Natural killer cell (primary cell): ENCODE results near the gene PMPCB. TPM values are rescaled to one million over a fixed set of nuclear protein-coding genes. Genes with fewer than 3 reads are reported as not detected.

ENCODE experiments used
- ATAC-seq, 3 donors: fragments of 150-1000 bp in 2 of 3; fragments of 200-7000 bp in 1 of 3; cut with Tn5 transposase; 1 replicate in 1 of 3; 2 replicates in 2 of 3; pipeline ENCODE4 v1.10.0; 2021; ENCODE audit warnings: mild to moderate bottlenecking in 2 of 3, moderate library complexity in 2 of 3
- DNase-seq, 2 donors: peaks; one replicate each; pipeline versions ENCODE4 v3.0.0 to v3.0.0-alpha.2; 2013 to 2021; ENCODE audit warnings: mixed read lengths in 1 of 2
- H3K27ac ChIP-seq: one replicate; pipeline ENCODE4 v1.5.1; 2013; ENCODE audit warnings: mild to moderate bottlenecking, low read length
- H3K27me3 ChIP-seq: one replicate; pipeline ENCODE4 v1.6.1; 2013; ENCODE audit warnings: low read length; ENCODE audit not compliant: control insufficient read depth, insufficient read depth
- H3K36me3 ChIP-seq: one replicate; pipeline ENCODE4 v1.6.1; 2013; ENCODE audit warnings: low read length; ENCODE audit not compliant: control insufficient read depth, insufficient read depth
- H3K4me1 ChIP-seq: one replicate; pipeline ENCODE4 v1.6.1; 2013; ENCODE audit warnings: low read length; ENCODE audit not compliant: control insufficient read depth, insufficient read depth
- H3K4me3 ChIP-seq: one replicate; pipeline ENCODE4 v1.5.1; 2013; ENCODE audit warnings: low read length
- H3K9me3 ChIP-seq: one replicate; pipeline ENCODE4 v1.6.1; 2013; ENCODE audit warnings: low read length; ENCODE audit not compliant: control insufficient read depth, insufficient read depth
- H3K27ac Mint-ChIP-seq, 2 donors: one replicate each; pipeline ENCODE4 v1.8.0; 2022; ENCODE audit warnings: mild to moderate bottlenecking in 2 of 2, mixed read lengths in 2 of 2, moderate library complexity in 1 of 2
- H3K27me3 Mint-ChIP-seq, 2 donors: one replicate each; pipeline ENCODE4 v1.8.0; 2022; ENCODE audit warnings: low read depth in 2 of 2, mixed read lengths in 2 of 2
- H3K36me3 Mint-ChIP-seq: one replicate; pipeline ENCODE4 v1.8.0; 2022; ENCODE audit warnings: mixed read lengths
- H3K4me1 Mint-ChIP-seq, 2 donors: one replicate each; pipeline ENCODE4 v1.8.0; 2022; ENCODE audit warnings: mixed read lengths in 2 of 2
- H3K4me3 Mint-ChIP-seq: one replicate; pipeline ENCODE4 v1.8.0; 2022; ENCODE audit warnings: mild to moderate bottlenecking, moderate library complexity, mixed read lengths
- H3K9me3 Mint-ChIP-seq, 2 donors: one replicate each; pipeline ENCODE4 v1.8.0; 2022; ENCODE audit warnings: mixed read lengths in 2 of 2
- CTCF ChIP-seq: fragments of 200-600 bp; IDR thresholded peaks from one replicate; pipeline ENCODE4 v1.8.0; 2022; ENCODE audit warnings: antibody characterized with exemption
- WGBS: methylation state at CpG from one replicate; pipeline ENCODE4 v1.1.7; 2013; ENCODE audit warnings: missing lambda C conversion rate; ENCODE audit not compliant: insufficient coverage; 5-methylcytosine and 5-hydroxymethylcytosine counted together
- intact Hi-C: fragments of 100-400 bp; cut with micrococcal nuclease; formaldehyde crosslinking; loops from one replicate; pipeline ENCODE4 v1.14.2; 2022
- total RNA-seq, 4 donors: library from RNA; stranded (reverse); fragments of 120-200 nt in 1 of 4; gene quantifications; one replicate each; pipeline versions ENCODE4 v1.2.3 to v1.2.4, GENCODE V29; 2013 to 2022

PMPCB gene
- total RNA-seq, 3 donors from 2014 or later (not counting 1 experiment from before 2014, with no cell fraction given): 65.4 to 77.9 (median 75.9) TPM

GRCh38 chr7:103292122-103292521 lies 5.1 kb upstream of the PMPCB start:
- H3K27me3 ChIP-seq: peaks cover 8% of the 10 kb centered on the region
- no peaks in the 10 kb centered on the region for H3K36me3 Mint-ChIP-seq
- ATAC-seq (no peak), DNase-seq (no peak)
- intact Hi-C loops: no loop called here
- H3K27ac Mint-ChIP-seq: no peak overlapping the region
- no peak for TF ChIP-seq CTCF
- H3K9me3 ChIP-seq: no peaks in the 10 kb centered on the region
- peaks cover 4% of the 10 kb centered on the region in 2 donors for H3K4me1 Mint-ChIP-seq
- H3K4me3 Mint-ChIP-seq: no peak overlapping the region
- no peak overlapping the region for H3K27ac ChIP-seq
- no peaks in the 10 kb centered on the region for H3K9me3 Mint-ChIP-seq
- no peak overlapping the region for H3K4me3 ChIP-seq
- peaks cover 11 to 39% of the 10 kb centered on the region in 2 donors for H3K27me3 Mint-ChIP-seq
- H3K36me3 ChIP-seq: no peaks in the 10 kb centered on the region
- WGBS: 83% methylated on average over 3 of the region's 3 CpGs
- no peaks in the 10 kb centered on the region for H3K4me1 ChIP-seq

GRCh38 chr7:103293526-103293925 lies 3.7 kb upstream of the PMPCB start:
- Mint-ChIP-seq H3K4me3 (no peak overlapping the region), H3K9me3 (no peaks in the 10 kb centered on the region), H3K4me1 (peaks cover 14 to 15% of the 10 kb centered on the region in 2 donors), H3K36me3 (no peaks in the 10 kb centered on the region), H3K27me3 (peaks cover 7 to 39% of the 10 kb centered on the region in 2 donors), H3K27ac (no peak overlapping the region)
- H3K27me3 ChIP-seq: peaks cover 8% of the 10 kb centered on the region
- intact Hi-C loops: no loop called here
- H3K36me3 ChIP-seq: no peaks in the 10 kb centered on the region
- no peaks in the 10 kb centered on the region for H3K9me3 ChIP-seq
- ATAC-seq (no peak), DNase-seq (no peak)
- no peak for TF ChIP-seq CTCF
- whole genome bisulfite sequencing: 100% methylated on average over 1 of the region's 1 CpG
- no peak overlapping the region for H3K27ac ChIP-seq
- H3K4me1 ChIP-seq: peaks cover 5% of the 10 kb centered on the region
- no peak overlapping the region for H3K4me3 ChIP-seq

- H3K27me3 Mint-ChIP-seq: peaks cover 0 to 16% of the 10 kb centered on the region in 2 donors
- Histone ChIP-seq H3K27me3 (no peaks in the 10 kb centered on the region), H3K9me3 (no peaks in the 10 kb centered on the region), H3K27ac (peak overlapping the region; percentile 96), H3K4me3 (peak overlapping the region; percentile 93), H3K4me1 (peaks cover 6% of the 10 kb centered on the region), H3K36me3 (peaks cover 39% of the 10 kb centered on the region)
- intact Hi-C loops: loop anchor here (1.0 to 5.0 kb wide), 4 partner anchors 18 to 859 kb away; partner anchors contain the start of gene PSMC2
- H3K27ac Mint-ChIP-seq: peak overlapping the region; percentile 91 to 93
- H3K4me1 Mint-ChIP-seq: peaks cover 22 to 23% of the 10 kb centered on the region in 2 donors
- 0% methylated on average over 6 of the region's 7 CpGs for WGBS
- TF ChIP-seq CTCF: no peak
- no peaks in the 10 kb centered on the region for H3K9me3 Mint-ChIP-seq
- ATAC-seq (no peak), DNase-seq (no peak)
- H3K36me3 Mint-ChIP-seq: no peaks in the 10 kb centered on the region
- peak overlapping the region; percentile 92 for H3K4me3 Mint-ChIP-seq
These were observed 573 bp downstream of the PMPCB start for GRCh38 chr7:103297837-103298179.

GRCh38 chr7:103299660-103300059 lies 2.4 kb downstream of the PMPCB start:
- peaks cover 54% of the 10 kb centered on the region for H3K36me3 ChIP-seq
- no peaks in the 10 kb centered on the region for H3K9me3 Mint-ChIP-seq

More at GRCh38 chr7:103299660-103300059, 2.4 kb downstream of the PMPCB start:
- Histone ChIP-seq H3K4me3 (no peak overlapping the region), H3K9me3 (no peaks in the 10 kb centered on the region), H3K4me1 (peaks cover 6% of the 10 kb centered on the region), H3K27me3 (no peaks in the 10 kb centered on the region), H3K27ac (no peak overlapping the region)
- Mint-ChIP-seq H3K4me1 (peaks cover 23% of the 10 kb centered on the region in 2 donors), H3K36me3 (peaks cover 3% of the 10 kb centered on the region), H3K4me3 (no peak overlapping the region), H3K27ac (no peak overlapping the region), H3K27me3 (no peaks in the 10 kb centered on the region)
- WGBS: 100% methylated on average over 1 of the region's 6 CpGs
- ATAC-seq (no peak), DNase-seq (no peak)
- TF ChIP-seq CTCF: no peak
- intact Hi-C loops: loop anchor here (5.0 kb wide), 2 partner anchors 108 to 858 kb away; no protein-coding TSS in a partner anchor
